ENCODE results near the gene TACC3.

Gene TACC3

DNA sequence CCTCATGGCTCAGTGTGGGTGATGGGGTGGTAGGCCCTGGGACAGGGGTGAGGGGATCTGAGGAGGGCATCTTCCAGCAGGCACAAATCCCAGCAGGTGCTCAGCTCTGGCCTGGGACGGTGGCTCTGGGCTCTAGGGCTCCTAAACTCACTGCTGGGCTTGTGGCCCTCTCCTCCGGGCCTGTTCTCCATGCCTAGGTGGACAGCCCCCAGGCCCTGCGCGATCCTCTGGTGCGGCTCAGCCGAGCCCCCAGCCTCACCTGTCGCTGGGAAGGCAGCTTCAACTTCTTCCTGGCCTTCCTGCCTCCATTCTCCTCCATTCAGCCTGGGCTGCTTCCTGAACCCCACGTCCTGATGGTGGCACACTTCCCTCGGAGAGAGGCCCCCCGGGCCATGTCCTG is 52.4 kb downstream of the TACC3 start:
- TF ChIP-seq USF1 (IDR thresholded peaks at IDR 0.05): no peak
- TF ChIP-seq, protein P1, sequence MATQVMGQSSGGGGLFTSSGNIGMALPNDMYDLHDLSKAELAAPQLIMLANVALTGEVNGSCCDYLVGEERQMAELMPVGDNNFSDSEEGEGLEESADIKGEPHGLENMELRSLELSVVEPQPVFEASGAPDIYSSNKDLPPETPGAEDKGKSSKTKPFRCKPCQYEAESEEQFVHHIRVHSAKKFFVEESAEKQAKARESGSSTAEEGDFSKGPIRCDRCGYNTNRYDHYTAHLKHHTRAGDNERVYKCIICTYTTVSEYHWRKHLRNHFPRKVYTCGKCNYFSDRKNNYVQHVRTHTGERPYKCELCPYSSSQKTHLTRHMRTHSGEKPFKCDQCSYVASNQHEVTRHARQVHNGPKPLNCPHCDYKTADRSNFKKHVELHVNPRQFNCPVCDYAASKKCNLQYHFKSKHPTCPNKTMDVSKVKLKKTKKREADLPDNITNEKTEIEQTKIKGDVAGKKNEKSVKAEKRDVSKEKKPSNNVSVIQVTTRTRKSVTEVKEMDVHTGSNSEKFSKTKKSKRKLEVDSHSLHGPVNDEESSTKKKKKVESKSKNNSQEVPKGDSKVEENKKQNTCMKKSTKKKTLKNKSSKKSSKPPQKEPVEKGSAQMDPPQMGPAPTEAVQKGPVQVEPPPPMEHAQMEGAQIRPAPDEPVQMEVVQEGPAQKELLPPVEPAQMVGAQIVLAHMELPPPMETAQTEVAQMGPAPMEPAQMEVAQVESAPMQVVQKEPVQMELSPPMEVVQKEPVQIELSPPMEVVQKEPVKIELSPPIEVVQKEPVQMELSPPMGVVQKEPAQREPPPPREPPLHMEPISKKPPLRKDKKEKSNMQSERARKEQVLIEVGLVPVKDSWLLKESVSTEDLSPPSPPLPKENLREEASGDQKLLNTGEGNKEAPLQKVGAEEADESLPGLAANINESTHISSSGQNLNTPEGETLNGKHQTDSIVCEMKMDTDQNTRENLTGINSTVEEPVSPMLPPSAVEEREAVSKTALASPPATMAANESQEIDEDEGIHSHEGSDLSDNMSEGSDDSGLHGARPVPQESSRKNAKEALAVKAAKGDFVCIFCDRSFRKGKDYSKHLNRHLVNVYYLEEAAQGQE (IDR thresholded peaks at IDR 0.05; ENCODE audit: low read depth): no peak
- no peak for TF ChIP-seq EGR1 (IDR thresholded peaks at IDR 0.05)
- no peak for TF ChIP-seq NFIC (IDR thresholded peaks at IDR 0.05)
- TF ChIP-seq YY1 (IDR thresholded peaks at IDR 0.05; ENCODE audit: low read depth): no peak
- TF ChIP-seq TAF1 (IDR thresholded peaks at IDR 0.05; ENCODE audit: low read depth): no peak
- no peak for TF ChIP-seq ZBTB7A (IDR thresholded peaks at IDR 0.05; ENCODE audit: low read depth)
- no peak for TF ChIP-seq TCF12 (IDR thresholded peaks at IDR 0.05; ENCODE audit: low read depth)
- TF ChIP-seq CREB1 (IDR thresholded peaks at IDR 0.05; ENCODE audit: low read depth): no peak
- no peak for TF ChIP-seq EP300 (IDR thresholded peaks at IDR 0.05; ENCODE audit: borderline replicate concordance)
- TF ChIP-seq CEBPB (IDR thresholded peaks at IDR 0.05): no peak

- no peak for TF ChIP-seq RAD21 (IDR thresholded peaks at IDR 0.05; ENCODE audit: low read depth)
- no peak for TF ChIP-seq NFIC (IDR thresholded peaks at IDR 0.05)
- TF ChIP-seq USF1 (IDR thresholded peaks at IDR 0.05): no peak
- no peak for TF ChIP-seq TCF12 (IDR thresholded peaks at IDR 0.05; ENCODE audit: low read depth)
- TF ChIP-seq EP300 (IDR thresholded peaks at IDR 0.05; ENCODE audit: borderline replicate concordance): no peak
- no peak for TF ChIP-seq YY1 (IDR thresholded peaks at IDR 0.05; ENCODE audit: low read depth)
- TF ChIP-seq MAX (IDR thresholded peaks at IDR 0.05): no peak
- no peak for TF ChIP-seq ZBTB7A (IDR thresholded peaks at IDR 0.05; ENCODE audit: low read depth)
- no peak for TF ChIP-seq CEBPB (IDR thresholded peaks at IDR 0.05)
- TF ChIP-seq CREB1 (IDR thresholded peaks at IDR 0.05; ENCODE audit: low read depth): no peak
- TF ChIP-seq EGR1 (IDR thresholded peaks at IDR 0.05): no peak
- no peak for TF ChIP-seq TAF1 (IDR thresholded peaks at IDR 0.05; ENCODE audit: low read depth)
- no peak for TF ChIP-seq TEAD4 (IDR thresholded peaks at IDR 0.05)
- TF ChIP-seq FOXM1 (IDR thresholded peaks at IDR 0.05; ENCODE audit: borderline replicate concordance, low read depth): no peak
- TF ChIP-seq, protein P1 (IDR thresholded peaks at IDR 0.05; ENCODE audit: low read depth): no peak
Measured at GRCh38 chr4:1775731-1776500, 54.6 kb downstream of the TACC3 start.

DNA sequence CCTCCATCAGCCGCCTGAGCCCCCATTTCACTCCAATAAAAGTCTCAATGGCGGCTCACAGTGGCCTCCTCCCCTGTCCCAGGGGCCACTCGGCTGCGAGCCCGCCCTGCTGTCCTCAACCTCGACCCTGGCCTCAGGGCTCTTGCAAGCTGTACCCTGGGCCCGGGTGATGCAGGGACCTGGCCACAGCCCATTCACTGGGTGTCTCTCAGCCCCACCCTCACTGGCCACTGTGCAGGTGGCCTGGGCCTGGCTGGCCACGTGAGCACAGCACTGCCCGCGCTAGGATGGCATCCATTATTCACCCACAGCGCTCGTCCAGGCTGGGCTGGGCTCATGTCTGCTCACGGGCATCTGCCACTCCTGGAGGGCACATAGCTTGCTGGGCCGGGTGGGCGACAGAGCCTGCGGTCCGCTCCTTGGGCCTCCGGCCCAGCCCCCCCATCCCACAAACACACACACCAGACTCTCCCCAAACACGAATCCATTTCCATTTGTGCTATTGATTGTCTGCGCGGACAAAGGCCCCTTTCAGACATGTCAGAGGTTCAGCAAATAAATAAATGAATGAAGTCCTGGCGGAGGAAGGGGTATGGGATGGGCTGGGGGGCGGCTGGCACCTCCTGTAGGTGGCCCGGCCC is 55.3 kb downstream of the TACC3 start:
- TF ChIP-seq EP300 (IDR thresholded peaks at IDR 0.05; ENCODE audit: borderline replicate concordance) (no peak), TAF1 (IDR thresholded peaks at IDR 0.05; ENCODE audit: low read depth) (no peak), ZBTB7A (IDR thresholded peaks at IDR 0.05; ENCODE audit: low read depth) (no peak), TEAD4 (IDR thresholded peaks at IDR 0.05) (no peak), FOXM1 (IDR thresholded peaks at IDR 0.05; ENCODE audit: borderline replicate concordance, low read depth) (no peak), YY1 (IDR thresholded peaks at IDR 0.05; ENCODE audit: low read depth) (no peak), CEBPB (IDR thresholded peaks at IDR 0.05) (no peak), CREB1 (IDR thresholded peaks at IDR 0.05; ENCODE audit: low read depth) (no peak), NFIC (IDR thresholded peaks at IDR 0.05) (no peak), MAX (IDR thresholded peaks at IDR 0.05) (no peak), TCF12 (IDR thresholded peaks at IDR 0.05; ENCODE audit: low read depth) (no peak), USF1 (IDR thresholded peaks at IDR 0.05) (no peak)
- TF ChIP-seq, protein P1 (IDR thresholded peaks at IDR 0.05; ENCODE audit: low read depth): no peak
